Neural progenitor cell (in vitro differentiated cells): ENCODE data around the gene SSX2IP. TPM values are rescaled to one million over a fixed set of nuclear protein-coding genes. Genes with fewer than 3 reads are reported as not detected.

Experiments used
- DNase-seq: peaks from one replicate; pipeline ENCODE4 v3.0.0-alpha.2; 2016; ENCODE audit warnings: low spot score
- H2AFZ ChIP-seq: fragments of 200-600 bp; sonication (generic); replicated peaks from 2 replicates; pipeline ENCODE4 v1.6.1; 2016; ENCODE audit warnings: antibody characterized with exemption
- H3F3A ChIP-seq: fragments of 200-600 bp; sonication (generic); 2 replicates; pipeline ENCODE4 v1.6.1; 2016; ENCODE audit warnings: antibody characterized with exemption, low read depth
- H3K27ac ChIP-seq: fragments of 200-600 bp; sonication (generic); 2 replicates; pipeline ENCODE4 v1.5.1; 2016; ENCODE audit warnings: mild to moderate bottlenecking
- H3K27me3 ChIP-seq: fragments of 200-600 bp; sonication (generic); 2 replicates; pipeline ENCODE4 v1.6.1; 2016; ENCODE audit warnings: mild to moderate bottlenecking, moderate library complexity
- H3K36me3 ChIP-seq: fragments of 200-600 bp; sonication (generic); 2 replicates; pipeline ENCODE4 v1.5.1; 2016
- H3K4me1 ChIP-seq: fragments of 200-600 bp; sonication (generic); 2 replicates; pipeline ENCODE4 v1.6.1; 2016; ENCODE audit warnings: mixed run types
- H3K4me2 ChIP-seq: fragments of 200-600 bp; sonication (generic); 2 replicates; pipeline ENCODE4 v1.6.1; 2016
- H3K4me3 ChIP-seq: fragments of 200-600 bp; sonication (generic); 2 replicates; pipeline ENCODE4 v1.5.1; 2016
- H3K79me2 ChIP-seq: fragments of 200-600 bp; sonication (generic); 2 replicates; pipeline ENCODE4 v1.6.1; 2016; ENCODE audit warnings: low read depth
- H3K9ac ChIP-seq: fragments of 200-600 bp; sonication (generic); 2 replicates; pipeline ENCODE4 v1.6.1; 2016
- H3K9me3 ChIP-seq: fragments of 200-600 bp; sonication (generic); 2 replicates; pipeline ENCODE4 v1.5.1; 2016; ENCODE audit warnings: low read depth
- H4K20me1 ChIP-seq: fragments of 200-600 bp; sonication (generic); 2 replicates; pipeline ENCODE4 v1.6.1; 2016; ENCODE audit warnings: low read depth
- H3K27ac Mint-ChIP-seq: 3 replicates; pipeline ENCODE4 v1.8.0; 2021; ENCODE audit warnings: mixed read lengths
- H3K27me3 Mint-ChIP-seq: 2 replicates; pipeline ENCODE4 v1.8.0; 2022; ENCODE audit warnings: low read depth, mild to moderate bottlenecking, inconsistent platforms, moderate library complexity, mixed read lengths; ENCODE audit not compliant: insufficient read depth
- H3K36me3 Mint-ChIP-seq: 3 replicates; pipeline ENCODE4 v1.8.0; 2021; ENCODE audit warnings: mixed read lengths
- H3K4me1 Mint-ChIP-seq: 3 replicates; pipeline ENCODE4 v1.8.0; 2021; ENCODE audit warnings: mixed read lengths
- H3K4me3 Mint-ChIP-seq: 3 replicates; pipeline ENCODE4 v1.8.0; 2021; ENCODE audit warnings: mild to moderate bottlenecking, moderate library complexity, mixed read lengths
- H3K9me3 Mint-ChIP-seq: 3 replicates; pipeline ENCODE4 v1.8.0; 2020; ENCODE audit warnings: mixed read lengths
- CTCF ChIP-seq: fragments of 200-600 bp; sonication (generic); IDR thresholded peaks from 2 replicates; pipeline ENCODE4 v1.5.1; 2017; ENCODE audit warnings: antibody characterized with exemption, mild to moderate bottlenecking
- EZH2 ChIP-seq: fragments of 200-600 bp; sonication (generic); IDR thresholded peaks from 2 replicates; pipeline ENCODE4 v1.6.1; 2017; ENCODE audit warnings: antibody characterized with exemption, mild to moderate bottlenecking, moderate library complexity
- EZH2phosphoT487 ChIP-seq: fragments of 200-600 bp; sonication (generic); IDR thresholded peaks from 2 replicates; pipeline ENCODE4 v1.6.1; 2017; ENCODE audit warnings: antibody characterized with exemption
- total RNA-seq: library from RNA; depleted of rRNA; stranded (reverse); fragments of >200 nt; gene quantifications from 2 replicates; pipeline ENCODE4 v1.2.3, GENCODE V29; 2015; ENCODE audit warnings: low replicate concordance

Gene SSX2IP
- total RNA-seq, 1 donor from 2014 or later, result 54.1 TPM

- no peak overlapping the region for H3K27ac Mint-ChIP-seq
- H3K4me3 Mint-ChIP-seq, result no peak overlapping the region
- Histone ChIP-seq H3K4me1 (peaks cover 8% of the 10 kb centered on the region), H3F3A (peaks cover 18% of the 10 kb centered on the region), H3K79me2 (no peaks in the 10 kb centered on the region), H3K9me3 (peaks cover 23% of the 10 kb centered on the region), H4K20me1 (no peaks in the 10 kb centered on the region), H2AFZ (no peak overlapping the region), H3K4me2 (no peak overlapping the region), H3K27me3 (no peaks in the 10 kb centered on the region), H3K27ac (no peak overlapping the region), H3K36me3 (peaks cover 4% of the 10 kb centered on the region), H3K4me3 (no peak overlapping the region), H3K9ac (no peak overlapping the region)
- peaks cover 10% of the 10 kb centered on the region for H3K4me1 Mint-ChIP-seq
- DNase-seq, result no peak
- H3K36me3 Mint-ChIP-seq, result peaks cover 3% of the 10 kb centered on the region
- TF ChIP-seq EZH2, result no peak
- TF ChIP-seq CTCF, result no peak
- TF ChIP-seq EZH2phosphoT487, result no peak
- peaks cover 22% of the 10 kb centered on the region for H3K9me3 Mint-ChIP-seq
- H3K27me3 Mint-ChIP-seq, result no peaks in the 10 kb centered on the region
These were observed 72.9 kb downstream of the SSX2IP start for GRCh38 chr1:84617349-84617748.

GRCh38 chr1:84615790-84616189 lies 74.5 kb downstream of the SSX2IP start:
- no peak for DNase-seq
- H3K27me3 Mint-ChIP-seq, result no peaks in the 10 kb centered on the region
- peaks cover 6% of the 10 kb centered on the region for H3K36me3 ChIP-seq
- peaks cover 17% of the 10 kb centered on the region for H3K4me1 Mint-ChIP-seq
- peaks cover 33% of the 10 kb centered on the region for H3F3A ChIP-seq
- no peak overlapping the region for H3K9ac ChIP-seq
- H3K4me3 ChIP-seq, result no peak overlapping the region
- H3K4me3 Mint-ChIP-seq, result no peak overlapping the region
- no peak overlapping the region for H2AFZ ChIP-seq
- no peaks in the 10 kb centered on the region for H3K79me2 ChIP-seq
- H4K20me1 ChIP-seq, result no peaks in the 10 kb centered on the region
- TF ChIP-seq CTCF, result no peak
- no peak for TF ChIP-seq EZH2phosphoT487
- TF ChIP-seq EZH2, result no peak
- no peaks in the 10 kb centered on the region for H3K27me3 ChIP-seq
- peaks cover 33% of the 10 kb centered on the region for H3K9me3 Mint-ChIP-seq
- no peak overlapping the region for H3K27ac ChIP-seq
- H3K27ac Mint-ChIP-seq, result no peak overlapping the region
- peaks cover 3% of the 10 kb centered on the region for H3K36me3 Mint-ChIP-seq
- H3K4me1 ChIP-seq, result peaks cover 17% of the 10 kb centered on the region
- no peak overlapping the region for H3K4me2 ChIP-seq
- H3K9me3 ChIP-seq, result peaks cover 23% of the 10 kb centered on the region

- peaks cover 34% of the 10 kb centered on the region for H3F3A ChIP-seq
- no peaks in the 10 kb centered on the region for H3K27me3 ChIP-seq
- no peaks in the 10 kb centered on the region for H3K27me3 Mint-ChIP-seq
- H3K4me3 Mint-ChIP-seq, result no peak overlapping the region
- peaks cover 35% of the 10 kb centered on the region for H3K9me3 Mint-ChIP-seq
- DNase-seq, result no peak
- H3K4me1 Mint-ChIP-seq, result peaks cover 8% of the 10 kb centered on the region
- H3K36me3 Mint-ChIP-seq, result peaks cover 3% of the 10 kb centered on the region
- H3K9me3 ChIP-seq, result peaks cover 23% of the 10 kb centered on the region
- H3K4me1 ChIP-seq, result peaks cover 20% of the 10 kb centered on the region
- H3K9ac ChIP-seq, result no peak overlapping the region
- H3K27ac Mint-ChIP-seq, result no peak overlapping the region
- H2AFZ ChIP-seq, result no peak overlapping the region
- peaks cover 17% of the 10 kb centered on the region for H3K36me3 ChIP-seq
- H4K20me1 ChIP-seq, result no peaks in the 10 kb centered on the region
- H3K4me3 ChIP-seq, result no peak overlapping the region
- H3K27ac ChIP-seq, result no peak overlapping the region
- no peak overlapping the region for H3K4me2 ChIP-seq
- H3K79me2 ChIP-seq, result no peaks in the 10 kb centered on the region
- TF ChIP-seq EZH2phosphoT487 (no peak), EZH2 (no peak), CTCF (no peak)
These were observed 76.4 kb downstream of the SSX2IP start for GRCh38 chr1:84613887-84614286.
